Fibroblast of peridontal ligament (primary cell): ENCODE results near the gene TBC1D16.
"Not testable (repeated sequence)": the region's sequence is repeated elsewhere in the genome, so short reads cannot be mapped to it uniquely, and the experiment has no call there.

Source experiments
- DNase-seq: peaks from one replicate; pipeline ENCODE4 v3.0.0-alpha.2; 2010; ENCODE audit errors: extremely low read depth

TBC1D16 gene

GRCh38 chr17:80002690-80003490, 32.8 kb downstream of the TBC1D16 start:
- DNase-seq: no peak

- DNase-seq: no peak
These were observed 33.5 kb downstream of the TBC1D16 start for GRCh38 chr17:80002070-80002641.

- DNase-seq: no peak
These were observed 34.5 kb downstream of the TBC1D16 start for GRCh38 chr17:80000981-80001775.

- DNase-seq: no peak
These were observed 35.5 kb downstream of the TBC1D16 start for GRCh38 chr17:80000136-80000535.

- DNase-seq: no peak
These were observed 38.5 kb downstream of the TBC1D16 start for GRCh38 chr17:79997011-79997660.

- no peak for DNase-seq
These were observed 39.4 kb downstream of the TBC1D16 start for GRCh38 chr17:79996291-79996690.

GRCh38 chr17:79995696-79996095, 40.0 kb downstream of the TBC1D16 start:
- DNase-seq: no peak

GRCh38 chr17:79994602-79995001, 41.1 kb downstream of the TBC1D16 start:
- DNase-seq: no peak

GRCh38 chr17:79994228-79994569, 41.5 kb downstream of the TBC1D16 start:
- not testable (repeated sequence) for DNase-seq

GRCh38 chr17:79993390-79994227, 42.1 kb downstream of the TBC1D16 start:
- peak; percentile 72 for DNase-seq

- no peak for DNase-seq
These were observed 42.9 kb downstream of the TBC1D16 start for GRCh38 chr17:79992649-79993389.

GRCh38 chr17:79991924-79992648, 43.6 kb downstream of the TBC1D16 start:
- peak; percentile 31 for DNase-seq

- DNase-seq: peak; percentile 70
These were observed 44.3 kb downstream of the TBC1D16 start for GRCh38 chr17:79991140-79991923.

- no peak for DNase-seq
These were observed 45.0 kb downstream of the TBC1D16 start for GRCh38 chr17:79990704-79991103.

GRCh38 chr17:79990051-79990592, 45.5 kb downstream of the TBC1D16 start:
- DNase-seq: no peak

- no peak for DNase-seq
These were observed 46.4 kb downstream of the TBC1D16 start for GRCh38 chr17:79989106-79989835.

GRCh38 chr17:79988185-79988971, 47.3 kb downstream of the TBC1D16 start:
- peak; percentile 84 for DNase-seq

GRCh38 chr17:79987935-79988184, 47.8 kb downstream of the TBC1D16 start:
- DNase-seq: no peak
